CD4-positive, alpha-beta T cell treated with Interleukin-4 for 1 hour (primary cell): Measurements from ENCODE around the gene HDGFL2.
"Not testable (repeated sequence)": the region's sequence is repeated elsewhere in the genome, so short reads cannot be mapped to it uniquely, and the experiment has no call there.

Experiments used
- DNase-seq, 2 donors: peaks; one replicate each; pipeline ENCODE4 v3.0.0-alpha.2; 2020 to 2022

The HDGFL2 gene

GRCh38 chr19:4517451-4518057 lies 45.5 kb downstream of the HDGFL2 start:
- no peak for DNase-seq

DNA sequence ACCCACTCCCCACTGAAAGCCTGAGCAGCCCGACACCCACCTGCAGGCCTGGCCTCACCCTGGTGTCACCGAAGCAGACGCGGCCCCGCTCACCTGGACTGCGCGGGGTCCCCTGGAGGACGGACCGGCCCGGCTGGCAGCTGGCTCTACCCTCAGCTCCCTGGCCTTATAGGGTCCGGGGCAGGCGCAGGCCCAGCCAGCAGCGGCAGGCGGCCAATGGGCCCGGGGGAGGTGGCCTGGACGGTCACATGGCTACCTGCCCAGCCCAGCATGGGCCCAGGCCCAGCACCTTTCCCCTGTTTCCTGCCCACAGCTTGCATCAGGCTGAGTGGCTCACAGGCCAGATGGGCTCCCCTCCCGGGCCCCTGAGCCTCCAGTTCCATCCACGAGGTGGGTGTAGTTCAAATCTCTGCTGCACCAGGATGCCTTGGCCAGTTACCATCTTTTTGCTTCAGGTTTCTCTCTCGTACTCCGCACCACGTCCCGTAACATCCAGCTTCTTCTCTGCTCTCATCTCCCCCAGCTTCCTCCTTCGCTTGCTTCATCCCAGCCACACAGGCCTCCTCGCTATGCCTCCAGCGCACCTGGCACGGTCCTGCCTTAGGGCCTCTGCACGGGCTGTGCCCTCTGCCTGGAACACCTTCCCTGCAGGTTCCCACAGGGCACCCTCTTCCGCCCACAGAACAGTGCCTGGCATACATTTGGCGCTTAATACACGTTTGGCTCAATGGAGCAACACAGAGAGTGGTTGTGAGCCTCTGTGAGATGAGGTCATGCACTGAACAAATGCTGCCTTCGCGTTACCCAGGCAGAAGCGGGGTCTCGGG lies 46.5 kb downstream of the HDGFL2 start, which contains the start of gene PLIN4:
TSS of gene PLIN4 (minus strand) at position 142 of the 827 bp plus-strand sequence. CDS start 214 bp downstream, outside the sequence.
- DNase-seq = no peak

GRCh38 chr19:4519172-4519496 lies 47.0 kb downstream of the HDGFL2 start:
- DNase-seq = no peak

DNA sequence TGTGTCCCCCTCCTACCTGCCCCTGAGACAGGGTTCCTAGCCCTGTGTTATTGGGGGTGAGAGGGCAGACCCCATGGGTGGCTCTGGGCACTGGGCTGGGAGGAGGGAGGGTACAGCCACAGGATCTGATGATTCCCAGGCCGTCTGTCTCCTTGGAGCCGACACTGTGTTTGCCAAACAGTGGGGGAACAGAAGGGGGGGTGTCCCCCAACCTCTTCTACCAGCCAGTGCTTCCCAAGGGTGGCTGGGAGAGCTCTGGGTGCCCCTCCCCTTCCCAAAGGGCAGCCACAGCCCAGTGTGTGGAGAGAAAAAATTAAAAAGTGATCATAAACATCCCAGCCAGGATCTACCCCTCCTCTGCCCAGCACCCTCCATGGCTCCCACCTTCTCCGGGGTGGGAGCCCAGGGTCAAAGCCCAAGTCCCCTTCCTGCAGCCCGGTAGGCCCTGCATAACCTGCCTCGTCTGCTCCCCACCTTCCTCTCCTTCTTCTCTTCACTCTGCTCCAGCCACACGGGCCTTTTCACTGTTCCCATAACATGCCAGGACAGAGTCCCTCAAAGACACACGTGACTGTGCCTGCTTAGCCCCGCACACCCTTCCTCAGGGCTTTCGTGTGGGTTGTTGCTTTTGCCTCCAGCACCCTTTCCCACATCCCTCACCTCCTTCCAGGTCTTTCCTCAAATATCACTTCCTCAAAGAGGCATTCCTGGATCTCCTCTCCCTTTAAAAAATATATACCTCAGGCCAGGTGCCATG lies 47.6 kb downstream of the HDGFL2 start:
- DNase-seq = no peak

DNA sequence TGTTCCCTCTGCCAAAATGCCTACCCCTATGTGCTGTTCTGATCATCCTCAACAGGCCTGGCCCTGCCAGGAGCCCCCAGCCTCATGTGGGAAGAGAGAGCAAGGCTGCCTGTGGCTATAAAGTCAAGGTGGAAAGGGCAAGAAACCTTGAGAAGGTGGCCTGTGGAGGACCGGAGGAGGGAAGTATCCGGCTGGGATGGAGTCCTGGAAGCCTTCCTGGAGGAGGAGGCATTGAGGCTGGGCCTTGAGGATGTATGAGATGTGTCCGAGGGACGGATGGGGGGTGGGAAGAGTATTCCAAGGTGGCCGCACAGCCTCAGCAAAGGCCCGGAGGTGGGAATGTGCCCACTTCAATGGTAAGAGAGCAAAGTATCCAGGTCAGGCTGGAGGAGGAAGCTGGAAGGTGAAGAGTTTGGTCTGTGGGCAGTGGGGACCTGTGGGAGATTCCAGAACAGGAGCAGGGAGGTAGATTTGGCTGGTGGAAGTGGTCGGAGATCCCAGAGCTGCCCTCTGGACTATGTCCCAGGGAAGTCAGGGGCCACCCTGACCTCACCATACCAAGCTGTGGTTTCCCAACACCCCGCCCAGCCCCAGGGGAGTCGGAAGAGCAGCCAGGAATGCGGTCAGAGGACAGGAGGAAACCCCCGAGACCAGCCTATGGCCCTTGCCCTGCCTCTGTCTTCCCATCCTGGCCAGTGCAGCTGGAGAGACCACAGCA lies 49.2 kb downstream of the HDGFL2 start:
- no peak for DNase-seq

- no peak for DNase-seq
These were observed 49.8 kb downstream of the HDGFL2 start for GRCh38 chr19:4521888-4522242.

GRCh38 chr19:4522291-4523002 lies 50.4 kb downstream of the HDGFL2 start:
- no peak for DNase-seq

DNA sequence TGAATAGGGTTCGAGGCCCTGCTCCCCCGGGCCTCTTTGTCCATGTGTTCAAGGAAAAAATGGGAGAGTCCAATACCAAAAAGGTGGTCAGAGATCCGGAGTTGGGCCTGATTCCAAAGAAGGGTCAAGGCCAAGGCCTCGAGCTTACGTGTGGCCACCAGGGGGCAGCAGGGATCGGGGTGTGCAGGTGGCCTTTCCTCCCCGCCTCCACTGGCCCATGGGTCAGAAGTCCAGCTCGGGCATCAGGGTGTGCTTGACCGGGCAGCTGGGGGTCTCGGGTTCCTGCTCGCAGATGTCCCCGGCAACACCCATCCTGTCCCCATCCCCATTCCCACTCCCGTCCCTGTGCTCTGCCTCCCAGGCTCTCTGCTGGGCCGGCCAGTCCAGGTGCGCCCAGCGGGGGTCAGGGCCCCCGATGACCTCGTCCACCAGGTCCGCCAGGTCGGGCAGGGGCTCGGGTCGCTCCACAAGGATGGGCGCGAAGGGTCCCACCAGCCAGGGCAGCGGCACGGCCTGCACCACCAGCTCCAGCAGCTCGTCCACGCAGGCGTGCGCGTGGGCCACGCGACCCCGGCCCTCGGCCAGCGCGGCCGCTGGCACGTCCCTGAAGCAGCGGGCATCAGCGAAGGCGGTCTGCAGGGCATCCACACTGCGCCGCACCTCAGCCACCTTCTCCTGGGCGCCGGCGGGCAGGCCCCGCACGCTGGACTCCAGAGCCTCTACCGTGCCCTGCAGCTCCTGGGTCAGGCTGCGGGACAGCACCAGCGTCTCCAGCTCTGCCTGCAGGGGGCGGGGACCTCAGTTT lies 51.4 kb downstream of the HDGFL2 start:
- DNase-seq = peak; percentile 14 to 34

DNA sequence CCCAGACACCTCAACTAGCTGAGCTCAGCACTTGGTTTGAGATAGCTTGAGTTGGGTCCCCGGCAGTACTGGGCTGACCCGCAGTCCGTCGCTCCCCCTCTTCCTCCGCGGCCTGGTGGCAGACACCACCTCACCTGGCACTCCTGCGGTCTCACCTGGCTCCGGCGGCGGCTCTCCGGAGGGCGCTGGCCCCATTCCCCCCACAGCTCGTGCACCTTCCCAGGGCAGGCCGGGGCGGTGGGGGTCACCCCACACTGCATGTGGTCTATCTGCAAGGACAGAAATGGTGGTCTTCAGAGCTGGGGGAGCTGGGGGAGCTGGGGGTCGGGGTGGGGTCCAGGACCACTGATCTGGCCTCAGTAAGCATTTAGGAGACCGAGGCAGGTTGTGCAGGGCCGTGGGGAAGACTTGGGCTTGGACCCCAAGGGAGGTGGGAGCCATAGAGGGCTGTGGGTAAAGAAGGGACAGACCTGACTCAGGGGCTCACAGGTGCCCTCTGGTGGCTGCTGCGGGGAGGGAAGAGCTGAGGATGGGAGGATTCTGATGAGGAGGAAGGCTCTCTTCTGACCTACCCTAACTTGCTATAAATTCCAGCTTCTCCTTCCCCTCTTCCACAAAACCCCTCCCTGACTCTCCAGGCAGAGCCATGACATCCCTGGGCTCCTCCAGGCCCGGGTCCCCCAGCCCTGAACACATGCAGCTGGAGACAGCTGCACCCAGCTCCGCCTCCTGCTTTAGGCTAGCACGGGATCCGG lies 52.9 kb downstream of the HDGFL2 start:
- DNase-seq = peak; percentile 56 to 63

DNA sequence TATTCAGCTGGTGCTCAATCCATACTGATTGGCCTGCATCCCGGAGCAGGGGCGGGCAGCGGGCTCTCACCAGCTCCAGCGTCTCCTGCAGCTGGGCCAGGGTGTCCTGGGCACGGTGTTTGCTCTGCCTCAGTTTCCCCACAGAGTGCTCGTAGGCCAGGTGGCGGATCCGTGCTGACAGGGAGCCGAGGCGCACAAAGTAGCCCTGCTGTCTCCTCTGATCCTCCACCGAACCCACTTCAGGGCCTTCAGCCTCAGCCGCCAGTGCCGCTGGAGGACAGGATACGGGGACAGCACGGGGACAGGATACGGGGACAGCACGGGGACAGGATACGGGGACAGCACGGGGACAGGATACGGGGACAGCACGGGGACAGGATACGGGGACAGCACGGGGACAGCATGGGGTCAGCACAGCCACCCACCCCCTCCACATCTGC lies 53.5 kb downstream of the HDGFL2 start:
- no peak for DNase-seq

- not testable (repeated sequence) for DNase-seq
These were observed 55.3 kb downstream of the HDGFL2 start for GRCh38 chr19:4527377-4527776.

DNA sequence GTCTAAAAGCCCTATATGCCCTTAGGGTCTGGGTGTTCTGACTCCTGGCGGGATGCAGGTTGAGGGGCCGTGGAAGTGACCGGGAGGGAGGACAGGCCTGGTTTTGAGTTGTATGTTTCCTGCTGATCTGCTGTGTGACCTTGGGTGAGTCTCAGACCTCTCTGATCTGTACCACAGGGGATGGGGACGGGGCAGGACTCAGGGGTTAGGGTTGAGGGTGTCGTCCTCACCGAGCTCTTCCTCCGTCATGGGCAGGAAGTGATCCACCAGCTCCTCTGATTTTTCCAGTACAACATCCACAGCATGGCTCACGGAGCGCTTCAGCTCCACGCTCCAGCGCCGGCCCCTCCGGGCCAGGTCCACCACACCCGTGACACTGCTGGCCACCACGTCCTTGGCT lies 56.7 kb downstream of the HDGFL2 start:
- DNase-seq = no peak

DNA sequence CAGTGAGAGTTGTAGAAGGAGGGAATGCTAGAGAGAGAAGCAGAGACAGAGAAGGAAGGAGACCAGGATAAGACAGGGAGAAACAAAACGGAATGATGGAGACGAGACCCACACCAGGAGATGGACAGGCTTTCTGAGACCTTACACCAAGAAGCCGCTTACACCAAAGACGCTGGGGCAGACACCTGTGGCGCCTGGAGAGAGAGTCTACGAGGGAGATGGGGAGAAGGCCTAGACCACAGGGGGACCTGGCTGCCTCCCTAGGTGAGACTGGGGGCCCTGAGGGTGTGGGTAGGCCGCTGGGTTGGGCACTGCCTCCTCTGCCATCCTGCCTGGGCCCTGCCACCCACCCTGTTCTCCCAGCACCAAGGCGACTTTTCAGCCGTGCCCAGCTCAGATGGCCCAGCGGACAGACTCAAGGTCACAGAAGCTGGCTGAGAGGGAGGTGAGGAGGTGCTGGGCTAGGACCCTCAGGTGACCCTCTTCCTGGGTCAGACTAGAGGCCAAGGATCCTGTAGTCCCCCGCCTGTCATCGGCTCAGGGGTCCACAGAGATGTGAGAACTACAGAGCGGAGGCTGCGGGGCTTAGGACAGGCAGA lies 57.9 kb downstream of the HDGFL2 start:
- no peak for DNase-seq

DNA sequence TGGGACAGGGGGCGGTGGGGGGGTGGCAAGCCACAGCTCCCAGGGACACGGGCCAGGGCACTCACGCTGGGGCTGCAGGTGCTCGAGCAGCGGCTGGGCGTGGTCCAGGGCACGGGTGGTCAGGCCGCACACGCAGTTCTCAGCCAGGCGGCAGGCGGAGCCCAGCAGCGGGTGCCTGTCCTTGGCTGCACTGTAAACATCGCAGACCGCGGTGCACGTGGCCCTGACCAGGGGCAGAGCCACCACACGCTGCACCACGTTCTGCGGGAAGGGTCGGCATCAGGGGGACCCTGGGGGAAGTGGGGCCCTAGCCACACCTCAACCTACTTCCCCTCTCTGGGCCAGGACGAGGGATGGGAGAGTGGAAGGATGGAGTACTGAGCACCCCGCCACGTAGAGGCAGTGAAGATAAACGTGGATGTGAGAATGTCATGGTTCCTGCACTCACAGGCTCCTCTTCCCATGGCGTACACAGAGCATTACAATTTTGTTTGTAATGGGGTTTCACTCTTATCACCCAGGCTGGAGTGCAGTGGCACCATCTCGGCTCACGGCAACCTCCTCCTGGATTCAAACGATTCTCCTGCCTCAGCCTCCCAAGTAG lies 59.6 kb downstream of the HDGFL2 start:
- DNase-seq = no peak

GRCh38 chr19:4533334-4533733 lies 61.2 kb downstream of the HDGFL2 start:
- no peak for DNase-seq

GRCh38 chr19:4533835-4534424 lies 61.8 kb downstream of the HDGFL2 start:
- DNase-seq = no peak

- DNase-seq = peak; percentile 46 to 59
These were observed 63.0 kb downstream of the HDGFL2 start, which contains the start of gene PLIN5 for GRCh38 chr19:4534836-4535658. Gene PLIN5 (minus strand): TSS chr19:4535224. CDS start chr19:4534074, 1,150 bp downstream.

DNA sequence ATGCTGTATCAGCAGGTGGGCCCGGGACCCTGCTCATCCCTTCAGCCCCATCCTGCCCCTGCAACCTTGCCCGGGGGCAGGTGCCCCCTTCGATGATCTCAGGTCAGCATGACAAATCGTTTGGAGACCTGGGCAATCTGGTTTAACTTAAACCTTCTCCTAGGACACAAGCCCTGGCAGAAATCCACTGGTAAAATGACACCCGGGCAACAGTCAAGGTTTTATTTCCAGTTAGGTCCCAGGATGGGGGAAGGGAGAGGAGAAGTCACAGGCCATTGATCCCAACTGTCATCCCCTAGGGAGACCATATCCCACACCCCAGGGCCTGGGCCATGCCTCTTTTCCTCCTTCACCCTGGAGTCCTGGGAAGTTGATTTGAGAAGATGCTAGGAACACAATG lies 64.7 kb downstream of the HDGFL2 start:
- no peak for DNase-seq
